T47D (cell line): Measurements from ENCODE around the gene KSR2.
"Not testable (repeated sequence)": the region's sequence is repeated elsewhere in the genome, so short reads cannot be mapped to it uniquely, and the experiment has no call there.

Experiments used
- DNase-seq, 2 experiments: peaks; one replicate each; pipeline versions ENCODE4 v3.0.0 to v3.0.0-alpha.2; 2011 to 2012; ENCODE audit warnings: low read depth in 1 of 2, low spot score in 1 of 2
- JUND ChIP-seq: IDR thresholded peaks from 2 replicates; pipeline ENCODE4 v1.6.1; 2012; ENCODE audit warnings: low read depth
- in situ Hi-C: cut with HindIII; loops from 2 replicates; pipeline ENCODE4 v1.10.0; 2016; ENCODE audit warnings: low sequenced_read_pairs, low pct_unique_long_range_greater_than_20kb

Gene KSR2

GRCh38 chr12:117968826-117969659 lies at the start of gene KSR2:
Gene KSR2, minus strand, starts transcription at chr12:117968990. Its CDS starts 735 bp downstream, at chr12:117968255.
- in situ Hi-C loops = no loop called here
- TF ChIP-seq JUND = no peak
- peak; percentile 94 to 97 for DNase-seq

- no peak for TF ChIP-seq JUND
Measured at GRCh38 chr12:118017926-118018325, 49.1 kb upstream of the KSR2 start.

GRCh38 chr12:118016424-118017264 lies 47.9 kb upstream of the KSR2 start, which contains the start of gene RFC5:
Gene RFC5, plus strand, starts transcription at chr12:118016703. Its CDS starts 125 bp downstream, at chr12:118016828.
- peak; percentile 91 to 99 for DNase-seq
- no peak for TF ChIP-seq JUND
- in situ Hi-C loops = no loop called here

More at GRCh38 chr12:118017926-118018325, 49.1 kb upstream of the KSR2 start:
- in situ Hi-C loops = no loop called here
- no peak for DNase-seq

- TF ChIP-seq JUND = no peak
- no peak for DNase-seq
- in situ Hi-C loops = no loop called here
Measured at GRCh38 chr12:118015944-118016343, 47.2 kb upstream of the KSR2 start.

GRCh38 chr12:118015306-118015705 lies 46.5 kb upstream of the KSR2 start:
- in situ Hi-C loops = no loop called here

GRCh38 chr12:118013283-118013682 lies 44.5 kb upstream of the KSR2 start:
- DNase-seq = no peak
- TF ChIP-seq JUND = no peak
- in situ Hi-C loops = no loop called here

More at GRCh38 chr12:118015306-118015705, 46.5 kb upstream of the KSR2 start:
- TF ChIP-seq JUND = no peak
- DNase-seq = no peak

- DNase-seq = no peak
- in situ Hi-C loops = no loop called here
- no peak for TF ChIP-seq JUND
Measured at GRCh38 chr12:118011961-118012360, 43.2 kb upstream of the KSR2 start.

GRCh38 chr12:118011377-118011776 lies 42.6 kb upstream of the KSR2 start:
- DNase-seq = no peak
- no peak for TF ChIP-seq JUND
- in situ Hi-C loops = no loop called here

- DNase-seq = no peak
- TF ChIP-seq JUND = no peak
- in situ Hi-C loops = no loop called here
Measured at GRCh38 chr12:118010903-118011302, 42.1 kb upstream of the KSR2 start.

- DNase-seq, in situ Hi-C loops: not testable (repeated sequence)
Measured at GRCh38 chr12:117999806-118000205, 31.0 kb upstream of the KSR2 start.

GRCh38 chr12:117998719-117999118 lies 29.9 kb upstream of the KSR2 start:
- in situ Hi-C loops = no loop called here
- no peak for DNase-seq
- no peak for TF ChIP-seq JUND

GRCh38 chr12:117994551-117995438 lies 26.0 kb upstream of the KSR2 start:
- in situ Hi-C loops = no loop called here
- DNase-seq = no peak
- no peak for TF ChIP-seq JUND
